ENCODE results near the gene ZNF662.
"Not testable (repeated sequence)": the region's sequence is repeated elsewhere in the genome, so short reads cannot be mapped to it uniquely, and the experiment has no call there.

ZNF662 gene

GRCh38 chr3:42906070-42906847 is at the start of gene ZNF662:
Gene ZNF662, plus strand, starts transcription at chr3:42906142. Its CDS starts 1,973 bp downstream, at chr3:42908115.
- DNase-seq (ENCODE audit: low spot score): peak; percentile 49

GRCh38 chr3:42856544-42856943 is 49.4 kb upstream of the ZNF662 start:
- no peak for DNase-seq (ENCODE audit: low spot score)

- no peak for DNase-seq (ENCODE audit: low spot score)
These were observed 41.5 kb upstream of the ZNF662 start for GRCh38 chr3:42864321-42864950.

- no peak for DNase-seq (ENCODE audit: low spot score)
These were observed 40.7 kb upstream of the ZNF662 start for GRCh38 chr3:42865256-42865655.

GRCh38 chr3:42867138-42867537 is 38.8 kb upstream of the ZNF662 start:
- no peak for DNase-seq (ENCODE audit: low spot score)

GRCh38 chr3:42868841-42869240 is 37.1 kb upstream of the ZNF662 start:
- no peak for DNase-seq (ENCODE audit: low spot score)

GRCh38 chr3:42871592-42872196 is 34.2 kb upstream of the ZNF662 start:
- no peak for DNase-seq (ENCODE audit: low spot score)

- DNase-seq (ENCODE audit: low spot score): no peak
These were observed 33.2 kb upstream of the ZNF662 start for GRCh38 chr3:42872718-42873117.

GRCh38 chr3:42873221-42873982 is 32.5 kb upstream of the ZNF662 start:
- DNase-seq (ENCODE audit: low spot score): no peak

GRCh38 chr3:42874749-42875148 is 31.2 kb upstream of the ZNF662 start:
- DNase-seq (ENCODE audit: low spot score): no peak

- no peak for DNase-seq (ENCODE audit: low spot score)
These were observed 30.4 kb upstream of the ZNF662 start, which contains the start of gene CYP8B1 for GRCh38 chr3:42875325-42876151. Gene CYP8B1, minus strand, starts transcription at chr3:42875879. Its CDS starts 63 bp downstream, at chr3:42875816.

GRCh38 chr3:42876401-42876800 is 29.5 kb upstream of the ZNF662 start:
- DNase-seq (ENCODE audit: low spot score): no peak

GRCh38 chr3:42876940-42877720 is 28.8 kb upstream of the ZNF662 start:
- DNase-seq (ENCODE audit: low spot score): no peak

GRCh38 chr3:42877881-42878280 is 28.1 kb upstream of the ZNF662 start:
- no peak for DNase-seq (ENCODE audit: low spot score)

- DNase-seq (ENCODE audit: low spot score): no peak
These were observed 25.8 kb upstream of the ZNF662 start for GRCh38 chr3:42880183-42880582.

GRCh38 chr3:42880601-42881451 is 25.1 kb upstream of the ZNF662 start:
- peak; percentile 88 for DNase-seq (ENCODE audit: low spot score)

- DNase-seq (ENCODE audit: low spot score): not testable (repeated sequence)
These were observed 22.6 kb upstream of the ZNF662 start for GRCh38 chr3:42883251-42883930.

GRCh38 chr3:42884324-42884723 is 21.6 kb upstream of the ZNF662 start:
- DNase-seq (ENCODE audit: low spot score): no peak

- no peak for DNase-seq (ENCODE audit: low spot score)
These were observed 19.6 kb upstream of the ZNF662 start for GRCh38 chr3:42886294-42886822.

Data from HuH-7.5 (cell line).